ENCODE measurements around the gene TTLL3. TPM values are rescaled to one million over a fixed set of nuclear protein-coding genes. Genes with fewer than 3 reads are reported as not detected.

The TTLL3 gene
- polyA plus RNA-seq, 10 donors: 15.7 to 53.1 (median 23.5) TPM

DNA sequence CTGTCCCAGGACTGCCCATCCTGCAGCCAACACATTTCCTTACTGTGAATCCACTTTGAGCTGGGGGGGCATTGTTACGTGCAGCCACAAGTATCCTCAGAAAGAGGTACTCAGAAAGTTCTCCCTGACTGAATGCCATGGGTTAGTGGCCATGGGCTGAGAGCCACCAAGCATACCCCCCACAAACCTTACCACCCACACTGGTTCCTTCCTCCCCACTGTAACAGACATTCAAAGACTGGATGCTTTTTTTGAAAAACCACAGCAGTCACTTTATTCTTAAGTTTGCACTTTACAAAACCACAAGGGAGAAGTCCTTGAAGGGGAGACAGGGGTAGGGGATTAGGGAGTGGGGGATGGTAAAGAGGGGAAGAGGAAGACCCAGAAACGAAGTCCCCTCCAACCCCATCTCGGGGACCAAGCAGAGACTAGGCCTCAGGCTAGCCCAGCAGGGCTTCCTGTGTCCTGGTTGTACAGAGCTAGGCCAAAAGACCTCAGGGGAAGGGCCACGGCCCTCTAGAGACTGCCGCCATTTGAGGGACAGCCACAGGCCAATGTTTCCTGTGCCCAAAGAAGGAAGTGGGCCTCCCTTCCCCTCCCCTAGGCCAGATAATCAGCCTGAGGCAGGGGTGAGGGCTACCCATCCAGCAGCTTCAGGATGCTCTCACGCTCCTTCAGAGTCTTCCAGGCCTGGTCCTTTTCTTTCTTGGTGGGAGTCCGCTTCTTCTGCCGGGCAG, 30.2 kb upstream of the TTLL3 start:
- DNase-seq: peak in 1 of 3 donors; percentile 48

DNA sequence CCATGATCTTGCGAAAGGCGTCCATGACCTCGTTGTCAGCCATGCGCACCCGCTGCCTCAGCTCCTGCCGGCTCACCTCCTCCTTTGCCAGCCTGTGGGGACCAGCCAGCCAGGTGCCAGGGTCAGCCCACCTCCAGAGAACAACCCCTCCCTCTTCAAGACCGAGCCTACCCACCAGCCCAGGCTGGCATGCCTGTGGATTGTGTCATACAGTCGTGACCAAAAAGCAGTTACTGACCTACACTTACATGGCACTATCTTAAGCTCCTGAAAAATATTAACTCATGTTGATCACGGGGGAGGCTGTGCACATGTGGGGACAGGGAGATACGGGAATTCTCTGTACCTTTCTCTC, 29.6 kb upstream of the TTLL3 start:
- no peak for DNase-seq

- no peak for DNase-seq
Measured at GRCh38 chr3:9780910-9781309, 29.2 kb upstream of the TTLL3 start.

GRCh38 chr3:9781551-9781950, 28.5 kb upstream of the TTLL3 start:
- DNase-seq: no peak

- no peak for DNase-seq
Measured at GRCh38 chr3:9781978-9782603, 28.0 kb upstream of the TTLL3 start.

DNA sequence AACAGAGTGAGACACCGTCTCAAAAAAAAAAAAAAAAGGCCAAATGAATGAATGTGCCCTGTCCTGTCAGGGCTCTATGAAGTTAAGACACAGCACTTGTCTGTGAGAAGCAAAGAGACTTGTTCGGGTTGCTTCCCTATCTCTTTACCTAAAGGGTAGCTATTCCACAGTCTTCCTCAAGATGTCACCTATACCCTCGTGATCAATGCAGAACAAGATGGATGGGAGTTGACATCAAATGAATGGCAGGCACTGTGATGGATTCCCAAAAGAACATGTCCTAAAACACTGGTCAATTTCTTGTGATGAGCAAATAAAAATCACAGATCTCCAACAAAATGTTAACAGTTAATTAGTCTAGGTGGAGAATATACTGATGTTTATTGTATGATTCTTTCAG, 27.3 kb upstream of the TTLL3 start:
- no peak for DNase-seq

DNA sequence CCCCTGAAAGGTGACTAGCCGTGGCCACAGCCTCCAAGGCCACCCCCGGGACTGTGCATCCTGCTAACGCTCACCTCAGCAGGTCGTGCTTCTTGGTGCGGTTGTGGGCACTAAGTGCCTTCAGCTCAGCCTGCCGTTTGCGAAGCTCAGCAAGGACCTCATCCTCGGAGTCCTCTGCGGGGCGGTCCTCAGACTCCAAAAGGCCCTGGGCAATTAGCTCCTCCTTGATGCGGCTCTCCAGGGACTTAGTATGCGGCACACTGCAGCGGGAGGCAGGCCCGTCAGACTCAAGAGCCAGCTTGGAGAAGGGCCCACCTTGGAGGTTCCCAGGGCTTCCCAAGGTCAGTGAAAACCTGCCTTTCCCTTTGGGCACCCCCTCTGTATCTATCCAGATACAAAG, 26.1 kb upstream of the TTLL3 start:
- no peak for DNase-seq

GRCh38 chr3:9784965-9785364, 25.1 kb upstream of the TTLL3 start:
- DNase-seq: no peak

- DNase-seq: no peak
Measured at GRCh38 chr3:9785602-9786001, 24.5 kb upstream of the TTLL3 start.

- no peak for DNase-seq
Measured at GRCh38 chr3:9786209-9786739, 23.8 kb upstream of the TTLL3 start.

DNA sequence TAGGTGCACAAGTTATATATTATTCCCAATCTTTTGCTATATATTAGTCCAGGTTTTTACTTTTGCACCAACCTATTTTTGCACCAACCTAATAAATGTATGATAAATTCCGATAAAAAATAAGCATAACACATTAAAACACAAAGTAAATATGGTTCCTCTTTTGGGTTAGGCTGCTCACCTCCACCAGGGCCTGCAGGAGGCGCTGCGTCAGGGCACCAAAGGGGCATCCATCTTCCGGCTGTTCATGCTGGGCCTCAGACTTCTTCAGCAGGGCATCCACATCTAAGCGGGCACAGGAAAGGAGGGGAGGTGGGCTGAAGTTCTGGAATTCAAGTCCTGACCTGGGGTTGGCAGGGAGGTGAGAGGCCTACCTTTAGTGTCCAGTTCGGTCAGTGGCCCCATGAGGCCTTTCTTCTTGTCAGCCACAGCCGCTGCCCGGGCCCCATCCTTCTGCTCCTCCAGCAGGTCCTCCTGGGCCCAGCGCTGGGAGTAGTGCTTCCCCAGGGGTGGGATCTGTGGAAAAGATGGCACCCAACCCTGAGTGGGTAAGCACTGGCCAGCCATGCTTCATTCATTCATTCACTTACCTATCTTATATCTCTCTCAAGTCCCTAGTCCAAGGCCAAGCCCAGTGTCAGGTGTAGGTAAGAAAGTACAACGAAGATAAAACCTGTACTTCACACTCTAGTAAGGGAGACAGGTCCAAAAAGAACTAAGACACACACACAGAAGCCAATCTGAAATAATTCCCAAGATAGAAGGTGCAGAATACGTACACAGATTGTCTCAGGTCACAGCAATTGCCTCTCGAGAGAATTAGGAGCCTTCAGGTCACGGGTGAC, 23.0 kb upstream of the TTLL3 start:
- no peak for DNase-seq

DNA sequence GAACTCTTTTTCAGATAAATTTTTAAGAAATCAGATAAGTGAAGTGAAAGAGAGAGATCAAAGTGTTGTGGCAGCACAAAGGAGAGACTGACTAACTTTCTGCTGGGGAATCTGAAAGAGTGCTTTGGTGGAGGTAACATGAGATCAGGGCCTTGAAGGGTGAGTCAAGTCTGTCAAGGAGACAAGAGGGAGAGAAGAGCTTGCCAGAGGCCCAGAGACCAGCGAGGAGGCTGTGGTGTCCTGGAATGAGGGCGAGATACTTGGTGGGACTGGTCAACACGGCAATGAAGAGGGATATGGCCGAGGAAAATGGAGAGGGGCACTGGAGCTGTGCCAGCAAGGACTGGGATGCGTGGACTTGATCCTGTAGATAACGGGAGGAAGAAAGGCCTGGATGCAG, 22.3 kb upstream of the TTLL3 start:
- no peak for DNase-seq

DNA sequence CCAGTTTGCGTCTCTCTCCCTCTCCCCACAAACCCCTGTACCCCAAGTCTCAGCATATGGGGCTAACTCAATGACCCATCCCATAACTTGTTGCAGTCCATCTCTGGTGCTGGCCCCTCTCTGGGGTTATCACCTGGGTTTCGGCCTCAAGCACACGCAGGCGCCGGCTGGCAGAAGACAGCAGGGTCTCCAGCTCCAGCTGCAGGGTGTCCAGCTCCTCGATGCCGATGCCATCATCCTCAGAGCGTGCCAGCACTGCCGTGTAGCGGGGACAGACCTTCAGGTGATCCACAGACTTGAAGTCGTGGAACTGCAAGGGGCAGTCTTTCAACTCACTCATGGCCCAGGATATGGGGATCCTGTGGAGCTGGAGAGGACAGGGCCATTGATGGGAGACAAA, 18.9 kb upstream of the TTLL3 start:
- DNase-seq: no peak

- DNase-seq: no peak
Measured at GRCh38 chr3:9791790-9792404, 18.2 kb upstream of the TTLL3 start.

- DNase-seq: peak; percentile 96 to 99 (median 98)
Measured at GRCh38 chr3:9792405-9793160, 17.5 kb upstream of the TTLL3 start, which contains the start of the genes ARPC4 and TADA3. Gene ARPC4 (plus strand): TSS chr3:9793082. CDS start chr3:9793122, 40 bp downstream. Gene TADA3 (minus strand): TSS chr3:9792473. CDS start chr3:9791466, 1,007 bp downstream.

GRCh38 chr3:9793161-9793781, 16.8 kb upstream of the TTLL3 start:
- DNase-seq: peak in 1 of 3 donors; percentile 60

DNA sequence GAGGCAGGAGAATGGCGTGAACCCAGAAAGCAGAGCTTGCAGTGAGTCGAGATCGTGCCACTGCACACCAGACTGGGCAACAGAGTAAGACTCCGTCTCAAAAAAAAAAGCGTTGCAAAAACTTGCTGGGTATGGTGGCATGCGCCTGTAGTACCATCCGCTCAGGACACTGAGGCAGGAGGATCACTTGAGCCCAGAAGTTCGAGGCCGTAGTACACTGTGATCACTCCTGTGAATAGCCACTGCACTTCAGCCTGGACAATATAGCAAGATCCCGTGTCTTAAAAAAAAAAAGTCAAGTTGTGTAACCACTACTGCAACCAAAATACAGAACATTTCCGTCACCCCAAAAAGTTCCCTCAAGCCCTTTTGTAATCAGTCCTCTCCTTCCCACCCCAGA, 15.7 kb upstream of the TTLL3 start:
- DNase-seq: no peak

- DNase-seq: no peak
Measured at GRCh38 chr3:9795207-9795606, 14.9 kb upstream of the TTLL3 start.

DNA sequence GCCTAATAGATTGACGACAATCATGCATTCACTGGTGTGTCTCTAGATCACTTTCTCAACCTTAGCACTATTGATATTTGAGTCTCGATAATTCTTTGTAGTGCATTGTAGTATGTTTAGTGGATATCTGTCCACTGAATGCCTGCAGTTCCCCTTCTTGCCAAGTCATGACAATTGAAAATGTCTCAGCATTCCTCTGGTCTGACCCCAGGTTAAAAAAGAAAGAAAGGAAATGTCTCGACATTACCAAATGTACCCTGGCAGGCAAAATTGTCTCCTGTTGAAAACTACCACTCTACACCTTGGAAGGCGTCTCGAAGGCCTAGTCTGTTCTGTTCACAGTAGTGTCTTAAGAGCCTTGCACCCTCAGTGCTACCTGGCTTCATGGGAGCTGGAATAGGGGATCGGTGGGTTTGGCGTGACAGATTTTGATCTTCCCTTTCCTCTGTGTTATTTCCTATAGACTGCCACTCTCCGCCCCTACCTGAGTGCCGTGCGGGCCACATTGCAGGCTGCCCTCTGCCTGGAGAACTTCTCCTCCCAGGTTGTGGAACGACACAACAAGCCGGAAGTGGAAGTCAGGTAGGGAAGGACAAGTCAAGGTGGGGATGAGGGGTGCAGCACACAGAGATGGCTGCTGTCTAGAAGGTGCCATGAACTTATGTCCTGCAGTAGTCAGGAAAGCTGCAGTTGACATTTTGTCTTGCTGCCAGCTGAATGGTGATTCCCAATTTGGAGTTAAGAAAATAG, 12.7 kb upstream of the TTLL3 start:
- DNase-seq: no peak

GRCh38 chr3:9800529-9800928, 9.5 kb upstream of the TTLL3 start:
- no peak for DNase-seq

Data from muscle of back (tissue), 11 donors.